Activated CD8-positive, alpha-beta memory T cell treated with anti-CD3 and anti-CD28 coated beads, Interleukin-2, amount 50 U/mL, for 1 hour (primary cell): ENCODE results near the gene MRLN.

Experiments
- DNase-seq: peaks from one replicate; pipeline ENCODE4 v3.0.0-alpha.2; 2020; ENCODE audit errors: extremely low read depth

Gene MRLN

GRCh38 chr10:59705931-59706330, 47.3 kb downstream of the MRLN start:
- no peak for DNase-seq

GRCh38 chr10:59704630-59705029, 48.6 kb downstream of the MRLN start:
- DNase-seq: no peak

- DNase-seq: no peak
Observed at GRCh38 chr10:59702347-59702746, 50.9 kb downstream of the MRLN start.

GRCh38 chr10:59700709-59701108, 52.5 kb downstream of the MRLN start:
- DNase-seq: no peak

- DNase-seq: no peak
Observed at GRCh38 chr10:59698326-59698725, 54.9 kb downstream of the MRLN start.

- no peak for DNase-seq
Observed at GRCh38 chr10:59695637-59696036, 57.6 kb downstream of the MRLN start.

- no peak for DNase-seq
Observed at GRCh38 chr10:59694936-59695335, 58.3 kb downstream of the MRLN start.

GRCh38 chr10:59692113-59692512, 61.1 kb downstream of the MRLN start:
- no peak for DNase-seq

GRCh38 chr10:59688921-59689351, 64.3 kb downstream of the MRLN start:
- no peak for DNase-seq

GRCh38 chr10:59687657-59688056, 65.6 kb downstream of the MRLN start:
- no peak for DNase-seq
